Keratinocyte (primary cell): ENCODE measurements around the gene ACTR3.

Experiments used
- CTCF ChIP-seq, 3 experiments: IDR thresholded peaks in 1 of 3; conservative IDR thresholded peaks in 1 of 3; optimal IDR thresholded peaks in 1 of 3; 2 replicates in 2 of 3; 3 replicates in 1 of 3; pipeline versions ENCODE3 to v1.5.1; 2011; ENCODE audit warnings: low read length in 3 of 3, mild to moderate bottlenecking in 3 of 3, moderate library complexity in 2 of 3, control low read depth in 1 of 3, inconsistent platforms in 1 of 3; ENCODE audit not compliant: insufficient read depth in 2 of 3; ENCODE audit errors: extremely low read depth in 1 of 3
- EZH2 ChIP-seq: IDR thresholded peaks from one replicate; pipeline ENCODE4 v1.6.1; 2012; ENCODE audit warnings: inconsistent platforms, mild to moderate bottlenecking, low read length, moderate library complexity

- no peak for TF ChIP-seq CTCF (optimal IDR thresholded peaks at IDR 0.05 in 1 of 3, IDR thresholded peaks at IDR 0.05 in 1 of 3, conservative IDR thresholded peaks at IDR 0.05 in 1 of 3; ENCODE audit: extremely low read depth in 1 of 3, insufficient read depth in 2 of 3, low read length in 3 of 3)
- TF ChIP-seq EZH2, result no peak
Measured at GRCh38 chr2:113940891-113941290, 51.0 kb downstream of the ACTR3 start.
